ENCODE results near the gene RRP7A.

DNA sequence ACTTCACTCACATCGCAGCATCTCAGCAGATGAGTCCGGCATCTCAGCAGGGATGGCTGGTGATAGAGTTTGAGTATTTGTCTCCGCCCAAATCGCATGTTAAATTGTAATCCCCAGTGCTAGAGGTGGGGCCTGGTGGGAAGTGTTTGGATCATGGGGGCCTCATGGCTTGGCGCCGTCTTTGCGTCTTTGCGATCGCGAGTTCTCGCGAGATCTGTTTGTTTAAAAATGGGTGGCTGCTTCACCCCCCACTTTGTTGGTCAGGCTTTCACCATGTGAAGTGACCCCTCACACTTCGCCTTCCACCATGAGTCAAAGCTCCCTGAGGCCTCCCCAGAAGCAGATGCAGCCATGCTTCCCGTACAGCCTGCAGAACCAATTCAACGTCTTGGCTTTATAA is 3.0 kb upstream of the RRP7A start:
- TF ChIP-seq, protein P1, sequence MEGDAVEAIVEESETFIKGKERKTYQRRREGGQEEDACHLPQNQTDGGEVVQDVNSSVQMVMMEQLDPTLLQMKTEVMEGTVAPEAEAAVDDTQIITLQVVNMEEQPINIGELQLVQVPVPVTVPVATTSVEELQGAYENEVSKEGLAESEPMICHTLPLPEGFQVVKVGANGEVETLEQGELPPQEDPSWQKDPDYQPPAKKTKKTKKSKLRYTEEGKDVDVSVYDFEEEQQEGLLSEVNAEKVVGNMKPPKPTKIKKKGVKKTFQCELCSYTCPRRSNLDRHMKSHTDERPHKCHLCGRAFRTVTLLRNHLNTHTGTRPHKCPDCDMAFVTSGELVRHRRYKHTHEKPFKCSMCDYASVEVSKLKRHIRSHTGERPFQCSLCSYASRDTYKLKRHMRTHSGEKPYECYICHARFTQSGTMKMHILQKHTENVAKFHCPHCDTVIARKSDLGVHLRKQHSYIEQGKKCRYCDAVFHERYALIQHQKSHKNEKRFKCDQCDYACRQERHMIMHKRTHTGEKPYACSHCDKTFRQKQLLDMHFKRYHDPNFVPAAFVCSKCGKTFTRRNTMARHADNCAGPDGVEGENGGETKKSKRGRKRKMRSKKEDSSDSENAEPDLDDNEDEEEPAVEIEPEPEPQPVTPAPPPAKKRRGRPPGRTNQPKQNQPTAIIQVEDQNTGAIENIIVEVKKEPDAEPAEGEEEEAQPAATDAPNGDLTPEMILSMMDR (IDR thresholded peaks at IDR 0.05), result no peak
- TF ChIP-seq POLR2A (IDR thresholded peaks at IDR 0.05), result no peak
